HG03108 (cell line): ENCODE results near the gene SLC10A4.
"Not testable (repeated sequence)": the region's sequence is repeated elsewhere in the genome, so short reads cannot be mapped to it uniquely, and the experiment has no call there.

Experiments
- ATAC-seq: cut with Tn5 transposase; IDR thresholded peaks from one replicate; pipeline ENCODE4 v1.9.1; 2021; ENCODE audit warnings: moderate library complexity; ENCODE audit not compliant: unreplicated experiment

SLC10A4 gene, protein sequence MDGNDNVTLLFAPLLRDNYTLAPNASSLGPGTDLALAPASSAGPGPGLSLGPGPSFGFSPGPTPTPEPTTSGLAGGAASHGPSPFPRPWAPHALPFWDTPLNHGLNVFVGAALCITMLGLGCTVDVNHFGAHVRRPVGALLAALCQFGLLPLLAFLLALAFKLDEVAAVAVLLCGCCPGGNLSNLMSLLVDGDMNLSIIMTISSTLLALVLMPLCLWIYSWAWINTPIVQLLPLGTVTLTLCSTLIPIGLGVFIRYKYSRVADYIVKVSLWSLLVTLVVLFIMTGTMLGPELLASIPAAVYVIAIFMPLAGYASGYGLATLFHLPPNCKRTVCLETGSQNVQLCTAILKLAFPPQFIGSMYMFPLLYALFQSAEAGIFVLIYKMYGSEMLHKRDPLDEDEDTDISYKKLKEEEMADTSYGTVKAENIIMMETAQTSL

GRCh38 chr4:48483006-48483776 lies at the start of gene SLC10A4:
SLC10A4 (plus strand) TSS chr4:48483343; CDS start chr4:48483562, 219 bp downstream.
- ATAC-seq = no peak

DNA sequence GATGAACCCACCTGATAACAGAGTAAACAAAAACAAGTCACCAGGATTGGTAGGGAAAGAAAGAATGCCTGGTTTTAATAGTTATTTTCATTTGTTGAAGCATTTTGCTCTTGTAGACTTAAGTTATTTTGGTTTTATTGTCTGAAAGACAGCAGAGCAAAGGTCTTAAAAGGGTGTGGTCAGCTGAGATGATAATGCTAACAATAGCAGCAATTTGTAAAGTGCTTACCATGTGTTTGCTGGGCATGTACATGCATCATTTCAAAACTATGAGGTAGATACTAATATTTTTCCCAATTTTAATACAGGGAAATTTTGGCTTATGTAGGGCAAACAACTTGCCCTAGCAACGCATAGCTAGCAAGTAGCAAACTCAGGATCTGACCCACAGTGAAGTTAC lies 46.8 kb upstream of the SLC10A4 start:
- no peak for ATAC-seq

GRCh38 chr4:48439988-48440387 lies 43.2 kb upstream of the SLC10A4 start:
- ATAC-seq = no peak

- ATAC-seq = not testable (repeated sequence)
Observed at GRCh38 chr4:48440914-48441313, 42.2 kb upstream of the SLC10A4 start.

GRCh38 chr4:48445704-48446103 lies 37.4 kb upstream of the SLC10A4 start:
- no peak for ATAC-seq

DNA sequence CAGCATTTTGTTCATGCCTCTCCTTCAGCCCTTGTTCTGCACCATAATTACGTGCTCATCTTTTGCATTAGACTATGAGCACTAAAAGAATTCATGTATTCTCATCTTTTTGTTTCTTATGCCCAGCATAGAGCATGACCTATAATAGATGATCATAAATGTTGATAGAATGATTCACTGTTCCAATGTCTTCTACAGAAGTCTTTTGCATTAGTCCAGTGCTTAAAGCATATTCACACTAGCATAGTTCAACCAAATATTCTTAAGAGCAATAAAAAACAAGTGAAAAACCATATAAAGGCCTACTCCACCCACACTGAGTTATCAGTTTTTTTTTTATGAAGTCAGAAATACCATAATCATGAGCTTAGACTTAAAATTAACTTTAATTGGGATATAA lies 36.5 kb upstream of the SLC10A4 start:
- ATAC-seq = no peak

DNA sequence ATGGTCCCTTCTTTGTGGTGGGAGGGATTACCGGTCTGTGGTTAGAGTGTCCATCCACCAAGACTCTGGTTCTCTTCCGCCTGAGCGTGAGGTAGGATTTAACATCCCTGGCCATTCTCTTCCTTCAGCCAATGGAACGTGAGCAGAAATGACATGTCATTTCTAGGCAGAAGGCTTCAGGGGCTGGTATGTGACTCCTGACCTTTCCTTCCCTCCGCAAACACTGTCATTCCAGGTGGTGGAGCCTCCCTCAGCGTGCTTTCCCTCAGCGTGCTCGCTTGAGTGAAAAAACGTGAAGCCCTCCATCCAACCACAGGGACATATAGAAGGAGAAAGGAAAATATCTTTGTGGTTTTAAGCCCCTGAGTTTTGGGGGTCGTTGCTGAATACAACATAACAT lies 34.0 kb upstream of the SLC10A4 start:
- ATAC-seq = no peak

DNA sequence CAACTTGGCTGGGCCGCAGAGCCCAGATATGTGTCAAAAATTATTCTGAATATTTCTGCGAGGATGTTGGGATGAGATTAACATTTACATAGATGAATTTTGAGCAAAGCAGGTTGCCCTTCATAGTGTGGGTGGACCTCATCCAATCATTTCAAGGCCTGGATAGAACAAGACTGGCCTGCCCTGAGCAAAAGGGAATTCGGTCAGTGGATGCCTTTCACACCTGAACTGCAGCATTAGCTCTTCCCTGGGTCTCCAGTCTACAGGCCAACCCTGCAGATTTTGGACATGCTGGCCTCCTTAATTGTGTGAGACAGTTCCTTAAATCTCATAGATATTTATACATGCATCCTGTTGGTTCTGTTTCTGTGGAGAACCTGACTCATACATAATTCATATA lies 32.4 kb upstream of the SLC10A4 start:
- ATAC-seq = no peak

DNA sequence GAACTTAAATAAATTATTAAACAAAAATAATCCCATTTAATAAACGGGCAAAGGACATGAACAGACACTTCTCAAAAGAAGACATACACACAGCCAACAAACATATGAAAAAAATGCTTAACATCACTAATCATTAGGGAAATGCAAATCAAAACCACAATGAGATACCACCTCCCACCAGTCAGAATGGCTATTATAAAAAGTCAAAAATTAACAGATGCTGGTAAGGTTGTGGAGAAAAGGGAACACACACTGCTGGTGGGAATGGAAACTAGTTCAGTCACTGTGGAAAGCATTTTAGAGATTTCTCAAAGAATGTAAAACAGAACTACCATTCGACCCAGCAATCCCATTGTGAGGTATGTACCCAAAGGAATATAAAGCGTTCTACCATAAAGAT lies 31.5 kb upstream of the SLC10A4 start:
- ATAC-seq = not testable (repeated sequence)

GRCh38 chr4:48454591-48454990 lies 28.6 kb upstream of the SLC10A4 start:
- no peak for ATAC-seq

GRCh38 chr4:48461000-48461399 lies 22.1 kb upstream of the SLC10A4 start:
- ATAC-seq = no peak

- no peak for ATAC-seq
Observed at GRCh38 chr4:48462363-48462762, 20.8 kb upstream of the SLC10A4 start.

- no peak for ATAC-seq
Observed at GRCh38 chr4:48467442-48467841, 15.7 kb upstream of the SLC10A4 start.

- no peak for ATAC-seq
Observed at GRCh38 chr4:48467891-48468290, 15.3 kb upstream of the SLC10A4 start.

DNA sequence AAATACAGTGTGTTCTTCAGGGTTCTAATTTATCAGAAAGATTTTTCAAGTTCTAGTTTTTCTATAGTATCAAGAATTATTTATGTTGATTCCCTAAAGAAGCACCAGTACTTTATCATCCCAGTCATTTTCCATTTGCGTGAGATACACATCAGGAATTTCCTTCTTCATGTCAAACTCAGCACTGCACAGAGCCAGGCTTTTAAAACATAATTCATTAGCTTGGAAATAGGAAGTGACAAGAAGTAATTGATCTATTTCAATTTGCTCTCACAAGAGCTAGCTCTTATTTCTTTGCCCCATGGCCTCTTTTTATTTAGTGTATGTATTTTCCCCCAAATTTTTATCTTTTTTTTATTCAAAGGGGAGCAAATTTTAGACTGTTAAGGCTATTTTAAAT lies 13.0 kb upstream of the SLC10A4 start:
- ATAC-seq = no peak

DNA sequence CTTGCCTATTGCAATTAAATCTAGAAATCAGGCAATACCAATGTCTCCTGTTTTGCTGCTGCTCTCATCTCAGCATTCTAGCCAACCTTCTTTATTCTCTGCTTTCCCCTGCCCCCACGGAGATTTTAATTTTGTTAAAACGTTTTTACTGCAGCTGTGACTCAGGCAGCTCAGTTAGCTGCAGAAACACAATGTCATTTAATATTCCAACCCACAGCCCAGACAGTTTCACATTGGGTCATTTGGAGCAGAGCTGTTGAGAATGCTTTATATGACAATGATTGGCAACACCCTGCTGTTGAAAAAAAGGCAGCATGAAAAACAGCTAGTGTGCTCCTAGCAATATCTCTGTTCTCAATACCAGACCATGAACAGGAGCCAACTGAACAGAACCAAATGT lies 12.6 kb upstream of the SLC10A4 start:
- ATAC-seq = no peak

DNA sequence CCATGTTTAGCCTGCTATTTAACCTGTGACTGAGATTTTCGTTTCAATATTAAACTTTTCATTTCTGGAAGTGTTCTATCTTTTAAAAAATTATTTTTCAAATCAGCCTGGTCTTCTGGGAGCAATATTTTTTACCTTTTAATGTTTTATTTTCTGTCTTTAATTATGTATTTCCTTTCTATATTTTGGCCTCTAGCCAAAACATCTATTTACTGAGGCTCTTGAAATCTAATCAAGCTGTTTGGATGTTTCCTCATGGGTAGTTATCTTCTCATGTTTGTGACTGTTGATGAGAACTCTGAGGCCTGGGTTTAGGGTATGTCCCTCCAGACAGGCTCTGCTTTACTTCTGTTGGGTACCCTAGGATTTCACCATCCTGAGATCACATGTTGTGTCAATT lies 10.3 kb upstream of the SLC10A4 start:
- no peak for ATAC-seq

DNA sequence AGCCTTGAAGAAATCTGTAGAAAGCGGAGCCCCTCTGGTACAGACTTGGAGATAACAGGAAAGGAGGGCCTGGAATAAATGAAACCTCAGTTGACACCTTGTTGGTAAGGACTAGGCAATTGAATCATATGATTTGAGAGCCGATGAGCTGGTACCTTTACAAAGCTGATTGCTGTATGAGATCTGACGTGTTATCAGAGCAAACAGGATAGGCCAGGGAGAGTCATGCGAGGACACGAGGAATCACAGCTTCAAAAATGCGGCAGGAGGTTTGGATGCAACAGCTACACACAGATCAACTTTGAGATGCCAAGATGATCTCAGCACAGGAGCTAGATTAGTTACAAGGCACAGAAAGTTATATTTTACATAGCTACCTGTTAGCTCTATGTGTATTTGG lies 7.4 kb upstream of the SLC10A4 start:
- no peak for ATAC-seq

DNA sequence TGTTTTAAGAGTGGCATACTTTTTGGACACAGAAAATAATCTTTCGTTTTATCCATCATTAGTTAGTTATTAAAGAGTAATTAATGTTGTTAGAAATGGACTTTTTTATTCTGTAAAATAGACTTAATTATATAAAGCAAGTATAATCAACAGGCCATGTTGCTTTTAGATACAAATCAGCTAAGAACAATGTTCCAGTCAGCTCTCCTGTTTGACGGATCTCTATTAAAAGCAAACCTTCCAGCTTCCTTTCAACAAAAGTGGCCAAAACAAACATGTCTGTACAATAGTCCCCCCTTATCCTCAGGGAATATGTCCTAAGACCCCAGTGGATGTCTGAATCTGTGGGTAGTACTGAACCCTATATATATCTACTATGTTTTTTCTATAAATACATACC lies 4.9 kb upstream of the SLC10A4 start:
- ATAC-seq = no peak

DNA sequence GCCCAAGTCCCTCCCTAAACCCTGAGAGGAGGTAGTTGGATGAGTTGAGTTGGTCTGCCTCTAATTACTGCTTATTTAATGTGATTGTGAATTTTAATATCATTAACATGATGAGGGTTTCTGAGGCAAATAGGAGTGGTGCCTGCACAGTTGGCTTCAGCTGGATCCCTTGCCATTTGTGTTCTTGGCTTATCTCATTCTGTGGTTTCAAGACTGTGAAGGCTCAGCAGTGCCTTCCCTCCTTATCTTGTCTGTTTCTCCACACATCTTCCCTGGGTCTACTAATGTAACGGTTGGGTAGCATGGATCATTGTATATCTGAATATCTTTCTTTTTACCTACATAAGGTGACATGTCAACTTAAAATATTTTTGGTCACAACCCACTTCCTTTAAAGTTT lies 1.6 kb upstream of the SLC10A4 start:
- no peak for ATAC-seq

DNA sequence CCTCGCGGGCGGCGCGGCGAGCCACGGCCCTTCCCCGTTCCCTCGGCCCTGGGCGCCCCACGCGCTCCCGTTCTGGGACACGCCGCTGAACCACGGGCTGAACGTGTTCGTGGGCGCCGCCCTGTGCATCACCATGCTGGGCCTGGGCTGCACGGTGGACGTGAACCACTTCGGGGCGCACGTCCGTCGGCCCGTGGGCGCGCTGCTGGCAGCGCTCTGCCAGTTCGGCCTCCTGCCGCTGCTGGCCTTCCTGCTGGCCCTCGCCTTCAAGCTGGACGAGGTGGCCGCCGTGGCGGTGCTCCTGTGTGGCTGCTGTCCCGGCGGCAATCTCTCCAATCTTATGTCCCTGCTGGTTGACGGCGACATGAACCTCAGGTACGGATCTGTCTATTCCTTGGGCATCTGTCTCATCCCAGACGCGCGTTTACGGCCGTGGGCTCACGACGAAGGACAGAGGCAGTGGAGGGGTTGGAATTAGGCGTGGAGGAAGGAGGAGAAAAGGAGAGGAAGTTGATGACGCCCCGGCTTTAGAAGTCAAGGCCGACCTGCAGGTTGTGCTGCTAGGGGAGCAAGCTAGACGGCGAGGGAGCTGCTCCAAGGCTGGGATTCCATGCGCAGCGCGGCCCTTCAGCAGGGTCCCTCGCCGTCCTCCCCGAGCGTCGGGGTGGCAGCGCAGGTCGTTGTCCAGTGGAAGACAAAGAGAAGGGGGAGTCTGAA lies 792 bp downstream of the SLC10A4 start:
- ATAC-seq = no peak
